Measurements from ENCODE around the gene SMAD3. TPM values are rescaled to one million over a fixed set of nuclear protein-coding genes. Genes with fewer than 3 reads are reported as not detected.

The SMAD3 gene
- total RNA-seq, 1 donor from 2014 or later: 18.8 TPM

GRCh38 chr15:67068710-67069400 lies 3.5 kb downstream of the SMAD3 start:
- intact Hi-C loops (cut with micrococcal nuclease): no loop called here
- H3K36me3 ChIP-seq: peaks cover 7% of the 10 kb centered on the region
- TF ChIP-seq, protein P1, sequence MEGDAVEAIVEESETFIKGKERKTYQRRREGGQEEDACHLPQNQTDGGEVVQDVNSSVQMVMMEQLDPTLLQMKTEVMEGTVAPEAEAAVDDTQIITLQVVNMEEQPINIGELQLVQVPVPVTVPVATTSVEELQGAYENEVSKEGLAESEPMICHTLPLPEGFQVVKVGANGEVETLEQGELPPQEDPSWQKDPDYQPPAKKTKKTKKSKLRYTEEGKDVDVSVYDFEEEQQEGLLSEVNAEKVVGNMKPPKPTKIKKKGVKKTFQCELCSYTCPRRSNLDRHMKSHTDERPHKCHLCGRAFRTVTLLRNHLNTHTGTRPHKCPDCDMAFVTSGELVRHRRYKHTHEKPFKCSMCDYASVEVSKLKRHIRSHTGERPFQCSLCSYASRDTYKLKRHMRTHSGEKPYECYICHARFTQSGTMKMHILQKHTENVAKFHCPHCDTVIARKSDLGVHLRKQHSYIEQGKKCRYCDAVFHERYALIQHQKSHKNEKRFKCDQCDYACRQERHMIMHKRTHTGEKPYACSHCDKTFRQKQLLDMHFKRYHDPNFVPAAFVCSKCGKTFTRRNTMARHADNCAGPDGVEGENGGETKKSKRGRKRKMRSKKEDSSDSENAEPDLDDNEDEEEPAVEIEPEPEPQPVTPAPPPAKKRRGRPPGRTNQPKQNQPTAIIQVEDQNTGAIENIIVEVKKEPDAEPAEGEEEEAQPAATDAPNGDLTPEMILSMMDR (IDR thresholded peaks at IDR 0.05; ENCODE audit: borderline replicate concordance): no peak
- no peak for DNase-seq
- peaks cover 92% of the 10 kb centered on the region for H3K4me1 ChIP-seq
- no peaks in the 10 kb centered on the region for H3K9me3 ChIP-seq (replicated peaks)
- H3K27ac ChIP-seq (replicated peaks): peak overlapping the region; percentile 96
- H3K4me3 ChIP-seq: peak overlapping the region; percentile 91
- no peaks in the 10 kb centered on the region for H3K27me3 ChIP-seq (ENCODE audit: low read depth)

DNA sequence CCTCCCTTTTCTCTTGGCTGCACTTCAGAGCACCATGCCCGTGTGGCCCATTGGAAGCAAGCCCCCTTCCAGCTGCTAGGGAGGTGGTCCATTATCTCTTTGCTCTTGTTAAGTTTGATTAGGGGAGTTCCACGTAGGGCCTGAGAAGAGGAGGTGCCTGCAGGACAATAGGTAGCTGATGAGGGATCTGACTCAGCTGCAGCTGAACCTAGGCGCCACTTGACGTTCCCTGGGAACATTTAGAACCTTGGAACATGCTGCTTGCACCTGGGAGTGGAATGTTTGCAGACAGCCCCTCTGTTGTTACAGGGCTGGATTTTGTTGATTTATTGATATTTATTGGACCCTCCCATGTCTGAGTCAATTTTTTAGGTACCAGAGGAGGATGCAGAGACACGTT lies 4.7 kb downstream of the SMAD3 start:
- peaks cover 93% of the 10 kb centered on the region for H3K4me1 ChIP-seq
- TF ChIP-seq, protein P1 (IDR thresholded peaks at IDR 0.05; ENCODE audit: borderline replicate concordance): no peak
- DNase-seq: no peak
- peaks cover 7% of the 10 kb centered on the region for H3K36me3 ChIP-seq
- intact Hi-C loops (cut with micrococcal nuclease): no loop called here
- H3K27me3 ChIP-seq (ENCODE audit: low read depth): no peaks in the 10 kb centered on the region
- H3K4me3 ChIP-seq: no peak overlapping the region
- H3K27ac ChIP-seq (replicated peaks): no peak overlapping the region
- H3K9me3 ChIP-seq (replicated peaks): no peaks in the 10 kb centered on the region

- H3K9me3 ChIP-seq (replicated peaks): no peaks in the 10 kb centered on the region
- peaks cover 7% of the 10 kb centered on the region for H3K36me3 ChIP-seq
- DNase-seq: no peak
- no peaks in the 10 kb centered on the region for H3K27me3 ChIP-seq (ENCODE audit: low read depth)
- H3K4me3 ChIP-seq: no peak overlapping the region
- peaks cover 100% of the 10 kb centered on the region for H3K4me1 ChIP-seq
- H3K27ac ChIP-seq (replicated peaks): no peak overlapping the region
- intact Hi-C loops (cut with micrococcal nuclease): no loop called here
- TF ChIP-seq, protein P1 (IDR thresholded peaks at IDR 0.05; ENCODE audit: borderline replicate concordance): no peak
Measured at GRCh38 chr15:67070892-67071664, 5.7 kb downstream of the SMAD3 start.

DNA sequence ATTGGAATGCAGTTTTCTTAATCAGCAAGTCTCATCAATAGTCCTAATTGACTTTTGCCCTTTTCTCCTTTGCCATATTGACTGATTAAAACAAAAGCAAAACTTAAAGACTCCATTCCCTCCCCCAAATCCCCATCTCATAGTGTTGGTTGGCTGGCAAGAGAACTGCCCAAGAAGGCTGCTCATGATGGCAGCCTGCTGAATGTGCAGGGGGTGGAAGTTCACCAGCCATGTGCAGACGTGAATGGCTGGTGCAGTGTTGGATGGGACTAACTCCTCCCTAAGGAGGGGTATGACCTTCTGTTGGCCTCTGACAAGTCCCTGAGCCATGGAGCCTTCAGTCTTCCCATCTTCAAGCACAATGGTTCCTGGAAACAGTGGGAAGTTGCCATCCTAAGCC lies 7.0 kb downstream of the SMAD3 start:
- no peak overlapping the region for H3K27ac ChIP-seq (replicated peaks)
- peaks cover 7% of the 10 kb centered on the region for H3K36me3 ChIP-seq
- no peak overlapping the region for H3K4me3 ChIP-seq
- DNase-seq: no peak
- TF ChIP-seq, protein P1 (IDR thresholded peaks at IDR 0.05; ENCODE audit: borderline replicate concordance): no peak
- peaks cover 100% of the 10 kb centered on the region for H3K4me1 ChIP-seq
- intact Hi-C loops (cut with micrococcal nuclease): no loop called here
- H3K9me3 ChIP-seq (replicated peaks): no peaks in the 10 kb centered on the region
- no peaks in the 10 kb centered on the region for H3K27me3 ChIP-seq (ENCODE audit: low read depth)

DNA sequence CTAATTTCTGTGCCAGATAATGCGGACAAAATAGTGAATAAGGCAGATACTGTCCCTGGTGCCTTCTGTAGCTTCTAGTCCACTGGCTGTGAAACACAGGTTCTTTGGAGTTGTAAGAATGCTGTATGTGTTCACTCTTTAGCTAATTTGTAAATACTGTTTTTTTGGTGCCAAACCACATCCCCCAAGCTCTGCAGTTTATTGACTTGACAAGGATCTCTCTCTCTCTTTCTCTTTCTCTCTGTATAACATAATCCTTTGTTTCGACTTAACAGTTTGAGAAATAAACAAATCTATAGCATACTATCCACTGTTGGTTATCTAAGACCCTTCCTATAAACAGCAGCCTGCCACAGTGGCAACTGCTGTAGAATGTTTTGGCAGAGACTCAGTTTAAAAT lies 7.6 kb downstream of the SMAD3 start:
- TF ChIP-seq, protein P1 (IDR thresholded peaks at IDR 0.05; ENCODE audit: borderline replicate concordance): no peak
- H3K27me3 ChIP-seq (ENCODE audit: low read depth): no peaks in the 10 kb centered on the region
- peaks cover 100% of the 10 kb centered on the region for H3K4me1 ChIP-seq
- intact Hi-C loops (cut with micrococcal nuclease): no loop called here
- no peak overlapping the region for H3K4me3 ChIP-seq
- no peak overlapping the region for H3K27ac ChIP-seq (replicated peaks)
- DNase-seq: no peak
- peaks cover 7% of the 10 kb centered on the region for H3K36me3 ChIP-seq
- H3K9me3 ChIP-seq (replicated peaks): no peaks in the 10 kb centered on the region

Measured in left ventricle myocardium inferior (tissue), 1 donor.